Embryonic facial prominence (tissue), 1 donor: ENCODE results near the gene BTBD2.
A peak's percentile ranks its signal among the peaks of the same experiment; 100 is the strongest.

ENCODE experiments used
- DNase-seq: peaks from one replicate; pipeline ENCODE4 v3.0.0-alpha.2; 2016; ENCODE audit errors: extremely low spot score

The BTBD2 gene

GRCh38 chr19:2015608-2015950 is at the start of gene BTBD2:
BTBD2 (minus strand) TSS chr19:2015714; CDS start chr19:2015703, 11 bp downstream.
- peak; percentile 56 for DNase-seq

GRCh38 chr19:2064788-2065524 is 49.4 kb upstream of the BTBD2 start:
- DNase-seq, result no peak

- no peak for DNase-seq
These were observed 48.9 kb upstream of the BTBD2 start for GRCh38 chr19:2064395-2064787.

GRCh38 chr19:2063824-2064223 is 48.3 kb upstream of the BTBD2 start:
- DNase-seq, result no peak

- DNase-seq, result no peak
These were observed 47.3 kb upstream of the BTBD2 start for GRCh38 chr19:2062770-2063169.

- DNase-seq, result no peak
These were observed 46.8 kb upstream of the BTBD2 start for GRCh38 chr19:2062389-2062729.

- DNase-seq, result peak; percentile 96
These were observed 46.2 kb upstream of the BTBD2 start for GRCh38 chr19:2061495-2062388.

GRCh38 chr19:2060884-2061494 is 45.5 kb upstream of the BTBD2 start:
- no peak for DNase-seq

- no peak for DNase-seq
These were observed 44.1 kb upstream of the BTBD2 start for GRCh38 chr19:2059422-2060201.

- no peak for DNase-seq
These were observed 43.3 kb upstream of the BTBD2 start for GRCh38 chr19:2058570-2059421.

GRCh38 chr19:2057484-2058469 is 42.3 kb upstream of the BTBD2 start:
- DNase-seq, result no peak

- DNase-seq, result no peak
These were observed 41.3 kb upstream of the BTBD2 start for GRCh38 chr19:2056837-2057192.

- DNase-seq, result peak; percentile 20
These were observed 40.7 kb upstream of the BTBD2 start for GRCh38 chr19:2055931-2056836.

- DNase-seq, result no peak
These were observed 39.2 kb upstream of the BTBD2 start for GRCh38 chr19:2054763-2055162.

GRCh38 chr19:2053601-2054389 is 38.3 kb upstream of the BTBD2 start:
- DNase-seq, result no peak

GRCh38 chr19:2051773-2052704 is 36.5 kb upstream of the BTBD2 start:
- DNase-seq, result no peak
